Left lung (tissue), 10 donors: Measurements from ENCODE around the gene PIP4P1. TPM values are rescaled to one million over a fixed set of nuclear protein-coding genes. Genes with fewer than 3 reads are reported as not detected.

ENCODE experiments used
- ATAC-seq: fragments of 200-7000 bp; cut with Tn5 transposase; one replicate; pipeline ENCODE4 v1.9.1; 2020; ENCODE audit warnings: moderate library complexity
- DNase-seq, 4 donors: peaks; one replicate each; pipeline ENCODE4 v3.0.0-alpha.2; 2013 to 2020
- H3K27ac ChIP-seq, 2 donors: fragments of 200-600 bp; sonication (generic) in 1 of 2; one replicate each; pipeline versions ENCODE4 v1.5.0 to v1.8.0; 2020 to 2021
- H3K27me3 ChIP-seq, 2 donors: fragments of 200-600 bp; sonication (generic) in 1 of 2; one replicate each; pipeline versions ENCODE4 v1.5.0 to v1.8.0; 2020 to 2021
- H3K36me3 ChIP-seq, 2 donors: fragments of 200-600 bp; sonication (generic) in 1 of 2; one replicate each; pipeline versions ENCODE4 v1.5.0 to v1.8.0; 2020 to 2021
- H3K4me1 ChIP-seq, 2 donors: fragments of 200-600 bp; one replicate each; pipeline ENCODE4 v1.8.0; 2021
- H3K4me3 ChIP-seq, 2 donors: fragments of 200-600 bp; sonication (generic) in 1 of 2; one replicate each; pipeline versions ENCODE4 v1.5.0 to v1.8.0; 2020 to 2021; ENCODE audit warnings: mild to moderate bottlenecking in 1 of 2
- H3K9me3 ChIP-seq, 2 donors: fragments of 200-600 bp; sonication (generic) in 1 of 2; one replicate each; pipeline versions ENCODE4 v1.5.0 to v1.8.0; 2020 to 2021
- intact Hi-C, 2 donors: fragments of 100-400 bp; cut with DNase I; formaldehyde crosslinking; loops; one replicate each; pipeline versions ENCODE4 v1.11.2 to v1.14.2; 2022
- polyA plus RNA-seq, 6 donors: library from polyadenylated mRNA; unstranded; fragments of 120-200 nt; gene quantifications; one replicate each; pipeline ENCODE4 v1.2.1, GENCODE V29; 2013; ENCODE audit not compliant: insufficient read length in 6 of 6
- total RNA-seq, 2 donors: library from RNA; stranded (reverse); fragmentation: NEBNext Ultra II Directional; extraction: Animal tissue kit (Norgen Biotek cat#: 25700); gene quantifications; one replicate each; pipeline ENCODE4 v1.2.1, GENCODE V29; 2021
- TF ChIP-seq, protein P1 (sequence below), 2 donors: fragments of 200-600 bp; sonication (generic) in 1 of 2; IDR thresholded peaks; one replicate each; pipeline versions ENCODE4 v1.5.0 to v1.8.0; 2021; ENCODE audit warnings: antibody characterized with exemption in 2 of 2
- donor health status: DM: no; HTN: yes; CAD: no.
- donor health status: DM: no; HTN: no; CAD: no.

Gene PIP4P1
- total and polyA plus RNA-seq, 8 donors: 24.9 to 40.3 (median 29.3) TPM

DNA sequence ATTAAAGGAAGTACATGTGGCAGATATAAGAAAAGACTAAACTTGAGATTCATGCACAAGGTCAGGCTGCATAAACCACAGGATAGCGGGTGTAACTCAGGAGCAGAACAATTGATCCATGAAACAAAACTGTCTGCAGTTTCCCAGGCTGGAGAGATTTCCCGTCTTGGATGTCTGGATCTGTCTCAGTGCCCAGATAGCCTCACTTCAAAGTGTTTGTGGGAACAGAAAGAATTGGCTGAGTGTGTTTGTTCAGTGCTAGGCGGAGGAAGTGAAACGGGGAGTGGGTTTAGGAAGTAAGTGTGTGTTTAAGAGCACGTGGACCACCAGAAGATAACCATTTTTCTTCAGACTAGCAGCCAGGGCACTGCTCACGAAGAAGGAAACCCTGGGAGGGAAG is 42.7 kb upstream of the PIP4P1 start:
- intact Hi-C loops: no loop called here
- ATAC-seq (peak; percentile 60), DNase-seq (peak in 1 of 4 donors; percentile 31)
- H3K27me3 ChIP-seq: no peaks in the 10 kb centered on the region
- TF ChIP-seq, protein P1, sequence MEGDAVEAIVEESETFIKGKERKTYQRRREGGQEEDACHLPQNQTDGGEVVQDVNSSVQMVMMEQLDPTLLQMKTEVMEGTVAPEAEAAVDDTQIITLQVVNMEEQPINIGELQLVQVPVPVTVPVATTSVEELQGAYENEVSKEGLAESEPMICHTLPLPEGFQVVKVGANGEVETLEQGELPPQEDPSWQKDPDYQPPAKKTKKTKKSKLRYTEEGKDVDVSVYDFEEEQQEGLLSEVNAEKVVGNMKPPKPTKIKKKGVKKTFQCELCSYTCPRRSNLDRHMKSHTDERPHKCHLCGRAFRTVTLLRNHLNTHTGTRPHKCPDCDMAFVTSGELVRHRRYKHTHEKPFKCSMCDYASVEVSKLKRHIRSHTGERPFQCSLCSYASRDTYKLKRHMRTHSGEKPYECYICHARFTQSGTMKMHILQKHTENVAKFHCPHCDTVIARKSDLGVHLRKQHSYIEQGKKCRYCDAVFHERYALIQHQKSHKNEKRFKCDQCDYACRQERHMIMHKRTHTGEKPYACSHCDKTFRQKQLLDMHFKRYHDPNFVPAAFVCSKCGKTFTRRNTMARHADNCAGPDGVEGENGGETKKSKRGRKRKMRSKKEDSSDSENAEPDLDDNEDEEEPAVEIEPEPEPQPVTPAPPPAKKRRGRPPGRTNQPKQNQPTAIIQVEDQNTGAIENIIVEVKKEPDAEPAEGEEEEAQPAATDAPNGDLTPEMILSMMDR (IDR thresholded peaks at IDR 0.05): no peak
- no peaks in the 10 kb centered on the region for H3K9me3 ChIP-seq
- no peak overlapping the region for H3K27ac ChIP-seq
- H3K36me3 ChIP-seq: no peaks in the 10 kb centered on the region
- H3K4me3 ChIP-seq: no peak overlapping the region
- no peaks in the 10 kb centered on the region for H3K4me1 ChIP-seq

DNA sequence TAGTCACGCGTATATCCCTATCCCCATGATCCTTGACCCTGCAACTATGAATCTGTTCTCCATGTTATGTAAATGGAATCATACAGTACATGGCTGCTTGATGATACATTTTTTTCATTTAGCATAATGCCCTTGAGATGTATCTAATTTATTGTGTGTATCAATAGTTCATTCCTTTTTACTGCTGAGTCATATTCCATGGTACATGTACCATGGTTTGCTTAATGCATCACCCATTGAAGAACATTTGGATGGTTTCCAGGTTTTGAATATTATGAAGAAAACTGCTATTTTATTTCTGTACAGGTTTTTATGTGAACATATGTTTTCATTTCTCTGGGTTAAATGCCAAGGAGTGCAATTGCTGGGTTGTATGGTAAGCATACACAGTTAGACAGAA is 40.1 kb upstream of the PIP4P1 start:
- ATAC-seq (no peak), DNase-seq (no peak)
- Histone ChIP-seq H3K9me3 (no peaks in the 10 kb centered on the region), H3K27me3 (no peaks in the 10 kb centered on the region), H3K4me1 (peaks cover 0 to 3% of the 10 kb centered on the region in 2 donors), H3K4me3 (no peak overlapping the region), H3K27ac (no peak overlapping the region), H3K36me3 (no peaks in the 10 kb centered on the region)
- TF ChIP-seq, protein P1 (IDR thresholded peaks at IDR 0.05): no peak
- intact Hi-C loops: no loop called here

DNA sequence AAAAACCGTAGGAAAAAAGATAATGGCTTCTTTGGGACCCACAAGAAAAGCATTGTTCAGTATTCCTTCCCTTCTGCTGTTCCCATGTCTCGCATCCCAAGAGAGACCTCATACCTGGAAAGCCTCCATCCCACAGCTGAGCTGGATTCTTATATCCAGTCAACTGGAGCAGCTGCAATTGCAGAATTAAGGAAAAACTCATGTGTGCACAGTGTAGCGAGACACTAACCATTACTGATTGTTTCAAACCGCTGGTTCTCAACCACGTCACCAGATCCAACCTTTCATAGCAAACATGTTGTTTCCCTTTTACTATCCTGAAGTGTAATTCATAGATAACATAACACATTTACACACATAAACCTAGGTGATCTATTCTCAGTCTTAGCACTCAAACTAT is 38.6 kb upstream of the PIP4P1 start:
- Histone ChIP-seq H3K4me3 (no peak overlapping the region), H3K36me3 (no peaks in the 10 kb centered on the region), H3K27ac (no peak overlapping the region), H3K9me3 (no peaks in the 10 kb centered on the region), H3K27me3 (no peaks in the 10 kb centered on the region), H3K4me1 (peaks cover 0 to 13% of the 10 kb centered on the region in 2 donors)
- intact Hi-C loops: no loop called here
- TF ChIP-seq, protein P1 (IDR thresholded peaks at IDR 0.05): no peak
- DNase-seq (no peak), ATAC-seq (no peak)

DNA sequence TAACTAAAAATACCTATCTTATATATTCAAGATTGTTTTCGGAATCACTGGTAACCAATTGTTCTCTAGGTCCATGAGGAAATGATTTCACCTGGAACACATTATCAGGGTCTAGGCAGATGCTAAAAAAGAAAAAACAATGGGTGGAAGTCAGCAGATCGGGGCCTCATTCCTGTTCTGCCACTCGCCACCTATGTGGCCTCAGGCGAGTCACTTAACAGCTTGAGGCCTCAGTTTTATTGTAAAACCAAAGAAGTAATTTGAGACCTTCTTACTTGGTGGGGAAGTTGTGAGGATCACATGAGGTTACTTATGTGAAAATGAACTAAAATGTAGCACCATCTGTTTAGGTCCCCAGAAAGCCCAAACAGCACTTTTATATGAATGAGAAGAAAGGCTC is 37.9 kb upstream of the PIP4P1 start:
- Histone ChIP-seq H3K27me3 (no peaks in the 10 kb centered on the region), H3K4me3 (no peak overlapping the region), H3K36me3 (no peaks in the 10 kb centered on the region), H3K4me1 (peaks cover 0 to 15% of the 10 kb centered on the region in 2 donors), H3K9me3 (no peaks in the 10 kb centered on the region), H3K27ac (no peak overlapping the region)
- TF ChIP-seq, protein P1 (IDR thresholded peaks at IDR 0.05): no peak
- ATAC-seq (no peak), DNase-seq (no peak)
- intact Hi-C loops: no loop called here

DNA sequence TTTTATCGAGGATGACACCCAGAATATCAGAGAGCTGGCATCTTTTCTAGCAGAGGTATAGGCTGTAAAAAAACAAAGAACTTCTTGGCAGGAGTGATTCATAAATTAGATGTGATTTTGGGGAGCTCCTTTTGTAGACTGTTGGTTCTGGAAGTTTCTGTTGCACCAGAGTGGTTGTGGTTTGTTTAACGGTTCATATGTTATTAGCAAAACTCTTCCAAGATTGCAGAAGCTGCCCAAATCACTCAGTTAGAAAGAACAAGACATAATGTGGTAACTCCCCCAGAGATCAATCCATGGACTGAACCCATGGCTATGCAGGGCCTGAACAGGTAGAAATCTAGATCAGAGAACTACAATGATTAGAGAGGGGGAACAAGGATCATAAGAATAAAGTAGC is 37.4 kb upstream of the PIP4P1 start:
- no peak overlapping the region for H3K27ac ChIP-seq
- intact Hi-C loops: no loop called here
- no peaks in the 10 kb centered on the region for H3K36me3 ChIP-seq
- peaks cover 0 to 20% of the 10 kb centered on the region in 2 donors for H3K4me1 ChIP-seq
- H3K27me3 ChIP-seq: no peaks in the 10 kb centered on the region
- H3K4me3 ChIP-seq: no peak overlapping the region
- DNase-seq (no peak), ATAC-seq (no peak)
- TF ChIP-seq, protein P1 (IDR thresholded peaks at IDR 0.05): no peak
- no peaks in the 10 kb centered on the region for H3K9me3 ChIP-seq
